ENCODE results near the gene CPTP. TPM values are rescaled to one million over a fixed set of nuclear protein-coding genes. Genes with fewer than 3 reads are reported as not detected.
A peak's percentile ranks its signal among the peaks of the same experiment; 100 is the strongest.

The CPTP gene
- total RNA-seq, 1 experiment from 2014 or later: 16.8 TPM

- Mint-ChIP-seq H3K4me1 (ENCODE audit: low read depth, unreplicated experiment) (peaks cover 7% of the 10 kb centered on the region), H3K36me3 (ENCODE audit: insufficient read depth, unreplicated experiment) (peaks cover 35% of the 10 kb centered on the region), H3K27me3 (ENCODE audit: insufficient read depth, unreplicated experiment) (no peaks in the 10 kb centered on the region), H3K27ac (ENCODE audit: unreplicated experiment) (no peak overlapping the region), H3K4me3 (ENCODE audit: unreplicated experiment) (peak overlapping the region; percentile 52), H3K9me3 (ENCODE audit: unreplicated experiment) (no peaks in the 10 kb centered on the region)
- intact Hi-C loops (cut with micrococcal nuclease; ENCODE audit: unreplicated experiment): no loop called here
- ChIA-PET CTCF (no interaction called here), POLR2A (interaction anchor here (0.9 kb wide), 1 partner anchor 47 kb away, joined by 3 read pairs; no protein-coding TSS in a partner anchor)
- no peak for DNase-seq
- TF ChIP-seq CTCF (IDR thresholded peaks at IDR 0.05; ENCODE audit: insufficient read depth in 1 of 2, low read depth in 1 of 2, low read length in 1 of 2, severe bottlenecking in 1 of 2, unreplicated experiment in 1 of 2): no peak
- Histone ChIP-seq H3K9me3 (no peaks in the 10 kb centered on the region), H3K27me3 (replicated peaks; ENCODE audit: control insufficient read depth, insufficient read depth, low read length) (no peaks in the 10 kb centered on the region), H3K4me1 (0 out of 2 replicates have a peak, but pooled peaks cover 5% of the 10 kb centered on the region), H3K36me3 (ENCODE audit: control insufficient read depth, insufficient read depth, low read length) (no peaks in the 10 kb centered on the region), H3K4me3 (ENCODE audit: low read depth, low read length) (no peak overlapping the region)
- BruUV-seq (replicated peaks): no TSS peak
Measured at GRCh38 chr1:1326075-1326605, 1.5 kb downstream of the CPTP start.

GRCh38 chr1:1327291-1327690 lies 2.7 kb downstream of the CPTP start:
- H3K4me3 Mint-ChIP-seq (ENCODE audit: unreplicated experiment): no peak overlapping the region
- H3K27me3 Mint-ChIP-seq (ENCODE audit: insufficient read depth, unreplicated experiment): no peaks in the 10 kb centered on the region
- Histone ChIP-seq H3K4me1 (0 out of 2 replicates have a peak, but pooled peaks cover 5% of the 10 kb centered on the region), H3K27me3 (replicated peaks; ENCODE audit: control insufficient read depth, insufficient read depth, low read length) (no peaks in the 10 kb centered on the region), H3K4me3 (ENCODE audit: low read depth, low read length) (no peak overlapping the region), H3K9me3 (no peaks in the 10 kb centered on the region), H3K36me3 (ENCODE audit: control insufficient read depth, insufficient read depth, low read length) (no peaks in the 10 kb centered on the region)
- intact Hi-C loops (cut with micrococcal nuclease; ENCODE audit: unreplicated experiment): no loop called here
- H3K9me3 Mint-ChIP-seq (ENCODE audit: unreplicated experiment): no peaks in the 10 kb centered on the region
- CTCF ChIA-PET: no interaction called here
- BruUV-seq (replicated peaks): no TSS peak
- POLR2A ChIA-PET: no interaction called here
- H3K4me1 Mint-ChIP-seq (ENCODE audit: low read depth, unreplicated experiment): peaks cover 7% of the 10 kb centered on the region
- H3K27ac Mint-ChIP-seq (ENCODE audit: unreplicated experiment): no peak overlapping the region
- no peak for DNase-seq
- no peak for TF ChIP-seq CTCF (IDR thresholded peaks at IDR 0.05; ENCODE audit: insufficient read depth in 1 of 2, low read depth in 1 of 2, low read length in 1 of 2, severe bottlenecking in 1 of 2, unreplicated experiment in 1 of 2)
- peaks cover 42% of the 10 kb centered on the region for H3K36me3 Mint-ChIP-seq (ENCODE audit: insufficient read depth, unreplicated experiment)

- CTCF ChIA-PET: no interaction called here
- POLR2A ChIA-PET: no interaction called here
- no peaks in the 10 kb centered on the region for H3K36me3 ChIP-seq (ENCODE audit: control insufficient read depth, insufficient read depth, low read length)
- Mint-ChIP-seq H3K9me3 (ENCODE audit: unreplicated experiment) (no peaks in the 10 kb centered on the region), H3K4me3 (ENCODE audit: unreplicated experiment) (no peak overlapping the region), H3K27ac (ENCODE audit: unreplicated experiment) (no peak overlapping the region), H3K27me3 (ENCODE audit: insufficient read depth, unreplicated experiment) (no peaks in the 10 kb centered on the region), H3K4me1 (ENCODE audit: low read depth, unreplicated experiment) (peaks cover 6% of the 10 kb centered on the region), H3K36me3 (ENCODE audit: insufficient read depth, unreplicated experiment) (peaks cover 44% of the 10 kb centered on the region)
- BruUV-seq (replicated peaks): no TSS peak
- H3K4me3 ChIP-seq (ENCODE audit: low read depth, low read length): no peak overlapping the region
- TF ChIP-seq CTCF (IDR thresholded peaks at IDR 0.05; ENCODE audit: insufficient read depth in 1 of 2, low read depth in 1 of 2, low read length in 1 of 2, severe bottlenecking in 1 of 2, unreplicated experiment in 1 of 2): no peak
- no peaks in the 10 kb centered on the region for H3K9me3 ChIP-seq
- no peaks in the 10 kb centered on the region for H3K27me3 ChIP-seq (replicated peaks; ENCODE audit: control insufficient read depth, insufficient read depth, low read length)
- no peak for DNase-seq
- intact Hi-C loops (cut with micrococcal nuclease; ENCODE audit: unreplicated experiment): no loop called here
- 0 out of 2 replicates have a peak, but pooled peaks cover 5% of the 10 kb centered on the region for H3K4me1 ChIP-seq
Measured at GRCh38 chr1:1328254-1328653, 3.7 kb downstream of the CPTP start.
